Measurements from ENCODE around the gene GRIK2.

DNA sequence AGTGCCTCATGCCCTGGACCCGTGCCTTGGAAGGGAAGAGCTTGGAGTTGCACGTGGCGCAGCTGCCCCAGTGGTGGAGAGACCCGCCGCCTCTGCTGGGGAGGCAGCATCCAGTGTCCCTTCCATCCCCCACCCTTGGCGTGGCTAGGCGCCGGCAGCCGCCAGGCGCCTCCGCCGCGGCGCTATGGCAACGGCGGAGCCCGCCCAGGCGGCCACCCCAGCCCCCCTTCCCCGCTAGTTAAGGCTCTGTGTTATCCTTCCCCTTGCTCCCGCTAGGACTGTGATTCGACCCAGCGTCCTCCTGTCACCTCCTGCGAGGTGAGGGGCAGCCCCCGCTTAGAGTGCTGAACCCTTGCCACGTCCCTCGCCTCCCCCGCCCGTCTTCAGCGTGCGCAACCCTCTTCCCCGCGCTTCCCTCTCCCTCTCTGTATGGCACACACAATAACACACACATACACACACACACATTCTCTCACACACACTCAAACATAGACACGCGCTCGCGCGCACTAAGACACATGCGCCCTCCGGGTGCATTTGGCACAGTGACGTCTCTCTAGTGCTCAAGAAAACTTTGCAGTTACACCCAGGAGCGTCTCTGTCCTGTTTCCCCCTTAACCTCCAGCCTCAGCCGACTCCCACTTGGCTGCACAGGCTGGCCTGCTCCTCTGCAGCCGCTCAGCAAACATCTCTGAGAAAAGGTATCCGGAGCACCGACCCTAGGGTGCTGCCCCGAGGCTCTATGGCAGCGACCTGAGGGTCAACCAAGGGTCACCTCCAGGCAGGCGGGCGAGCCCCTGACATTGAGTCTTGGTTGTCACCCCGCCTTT is 8.5 kb downstream of the GRIK2 start:
- TF ChIP-seq, protein P1, sequence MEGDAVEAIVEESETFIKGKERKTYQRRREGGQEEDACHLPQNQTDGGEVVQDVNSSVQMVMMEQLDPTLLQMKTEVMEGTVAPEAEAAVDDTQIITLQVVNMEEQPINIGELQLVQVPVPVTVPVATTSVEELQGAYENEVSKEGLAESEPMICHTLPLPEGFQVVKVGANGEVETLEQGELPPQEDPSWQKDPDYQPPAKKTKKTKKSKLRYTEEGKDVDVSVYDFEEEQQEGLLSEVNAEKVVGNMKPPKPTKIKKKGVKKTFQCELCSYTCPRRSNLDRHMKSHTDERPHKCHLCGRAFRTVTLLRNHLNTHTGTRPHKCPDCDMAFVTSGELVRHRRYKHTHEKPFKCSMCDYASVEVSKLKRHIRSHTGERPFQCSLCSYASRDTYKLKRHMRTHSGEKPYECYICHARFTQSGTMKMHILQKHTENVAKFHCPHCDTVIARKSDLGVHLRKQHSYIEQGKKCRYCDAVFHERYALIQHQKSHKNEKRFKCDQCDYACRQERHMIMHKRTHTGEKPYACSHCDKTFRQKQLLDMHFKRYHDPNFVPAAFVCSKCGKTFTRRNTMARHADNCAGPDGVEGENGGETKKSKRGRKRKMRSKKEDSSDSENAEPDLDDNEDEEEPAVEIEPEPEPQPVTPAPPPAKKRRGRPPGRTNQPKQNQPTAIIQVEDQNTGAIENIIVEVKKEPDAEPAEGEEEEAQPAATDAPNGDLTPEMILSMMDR (conservative IDR thresholded peaks at IDR 0.05; ENCODE audit: low read depth, low read length), result no peak
- TF ChIP-seq POLR2A (IDR thresholded peaks at IDR 0.05; ENCODE audit: low read depth, low read length) (no peak), RAD21 (IDR thresholded peaks at IDR 0.05; ENCODE audit: low read length) (no peak), MXI1 (IDR thresholded peaks at IDR 0.05; ENCODE audit: borderline replicate concordance, low read depth, low read length) (peak; percentile 24; the same call in 1 of the 2 replicates), CHD1 (IDR thresholded peaks at IDR 0.05; ENCODE audit: low read depth, low read length) (no peak), SMC3 (IDR thresholded peaks at IDR 0.05; ENCODE audit: low read depth, low read length) (no peak), CEBPB (IDR thresholded peaks at IDR 0.05; ENCODE audit: low read depth, low read length) (no peak)
- TF ChIP-seq, protein P2, sequence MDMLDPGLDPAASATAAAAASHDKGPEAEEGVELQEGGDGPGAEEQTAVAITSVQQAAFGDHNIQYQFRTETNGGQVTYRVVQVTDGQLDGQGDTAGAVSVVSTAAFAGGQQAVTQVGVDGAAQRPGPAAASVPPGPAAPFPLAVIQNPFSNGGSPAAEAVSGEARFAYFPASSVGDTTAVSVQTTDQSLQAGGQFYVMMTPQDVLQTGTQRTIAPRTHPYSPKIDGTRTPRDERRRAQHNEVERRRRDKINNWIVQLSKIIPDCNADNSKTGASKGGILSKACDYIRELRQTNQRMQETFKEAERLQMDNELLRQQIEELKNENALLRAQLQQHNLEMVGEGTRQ (IDR thresholded peaks at IDR 0.05; ENCODE audit: low read depth, low read length), result no peak

Measured in IMR-90 (cell line).